Natural killer cell (primary cell): Measurements from ENCODE around the gene CFAP57. TPM values are rescaled to one million over a fixed set of nuclear protein-coding genes. Genes with fewer than 3 reads are reported as not detected.

ENCODE experiments used
- ATAC-seq, 3 donors: fragments of 150-1000 bp in 2 of 3; fragments of 200-7000 bp in 1 of 3; cut with Tn5 transposase; 1 replicate in 1 of 3; 2 replicates in 2 of 3; pipeline ENCODE4 v1.10.0; 2021; ENCODE audit warnings: mild to moderate bottlenecking in 2 of 3, moderate library complexity in 2 of 3
- DNase-seq, 2 donors: peaks; one replicate each; pipeline versions ENCODE4 v3.0.0 to v3.0.0-alpha.2; 2013 to 2021; ENCODE audit warnings: mixed read lengths in 1 of 2
- H3K27ac ChIP-seq: one replicate; pipeline ENCODE4 v1.5.1; 2013; ENCODE audit warnings: mild to moderate bottlenecking, low read length
- H3K27me3 ChIP-seq: one replicate; pipeline ENCODE4 v1.6.1; 2013; ENCODE audit warnings: low read length; ENCODE audit not compliant: control insufficient read depth, insufficient read depth
- H3K36me3 ChIP-seq: one replicate; pipeline ENCODE4 v1.6.1; 2013; ENCODE audit warnings: low read length; ENCODE audit not compliant: control insufficient read depth, insufficient read depth
- H3K4me1 ChIP-seq: one replicate; pipeline ENCODE4 v1.6.1; 2013; ENCODE audit warnings: low read length; ENCODE audit not compliant: control insufficient read depth, insufficient read depth
- H3K4me3 ChIP-seq: one replicate; pipeline ENCODE4 v1.5.1; 2013; ENCODE audit warnings: low read length
- H3K9me3 ChIP-seq: one replicate; pipeline ENCODE4 v1.6.1; 2013; ENCODE audit warnings: low read length; ENCODE audit not compliant: control insufficient read depth, insufficient read depth
- H3K27ac Mint-ChIP-seq, 2 donors: one replicate each; pipeline ENCODE4 v1.8.0; 2022; ENCODE audit warnings: mild to moderate bottlenecking in 2 of 2, mixed read lengths in 2 of 2, moderate library complexity in 1 of 2
- H3K27me3 Mint-ChIP-seq, 2 donors: one replicate each; pipeline ENCODE4 v1.8.0; 2022; ENCODE audit warnings: low read depth in 2 of 2, mixed read lengths in 2 of 2
- H3K36me3 Mint-ChIP-seq: one replicate; pipeline ENCODE4 v1.8.0; 2022; ENCODE audit warnings: mixed read lengths
- H3K4me1 Mint-ChIP-seq, 2 donors: one replicate each; pipeline ENCODE4 v1.8.0; 2022; ENCODE audit warnings: mixed read lengths in 2 of 2
- H3K4me3 Mint-ChIP-seq: one replicate; pipeline ENCODE4 v1.8.0; 2022; ENCODE audit warnings: mild to moderate bottlenecking, moderate library complexity, mixed read lengths
- H3K9me3 Mint-ChIP-seq, 2 donors: one replicate each; pipeline ENCODE4 v1.8.0; 2022; ENCODE audit warnings: mixed read lengths in 2 of 2
- CTCF ChIP-seq: fragments of 200-600 bp; IDR thresholded peaks from one replicate; pipeline ENCODE4 v1.8.0; 2022; ENCODE audit warnings: antibody characterized with exemption
- WGBS: methylation state at CpG from one replicate; pipeline ENCODE4 v1.1.7; 2013; ENCODE audit warnings: missing lambda C conversion rate; ENCODE audit not compliant: insufficient coverage; 5-methylcytosine and 5-hydroxymethylcytosine counted together
- intact Hi-C: fragments of 100-400 bp; cut with micrococcal nuclease; formaldehyde crosslinking; loops from one replicate; pipeline ENCODE4 v1.14.2; 2022
- total RNA-seq, 4 donors: library from RNA; stranded (reverse); fragments of 120-200 nt in 1 of 4; gene quantifications; one replicate each; pipeline versions ENCODE4 v1.2.3 to v1.2.4, GENCODE V29; 2013 to 2022

The CFAP57 gene
- total RNA-seq, 3 donors from 2014 or later (not counting 1 experiment from before 2014, with no cell fraction given), result 0.19 TPM; not detected in 2

- intact Hi-C loops, result no loop called here
- DNase-seq (no peak), ATAC-seq (no peak)
- no peak within 1 kb of the TSS for H3K27ac ChIP-seq
- H3K4me3 ChIP-seq, result peak within 1 kb of the TSS; percentile 25
- H3K4me1 Mint-ChIP-seq, result peaks cover 26 to 32% of the 10 kb centered on the region in 2 donors
- peak within 1 kb of the TSS in 1 of 2 donors; percentile 31 for H3K27ac Mint-ChIP-seq
- H3K9me3 Mint-ChIP-seq, result no peaks in the 10 kb centered on the region
- no peak for TF ChIP-seq CTCF
- no peaks in the 10 kb centered on the region for H3K36me3 ChIP-seq
- H3K9me3 ChIP-seq, result no peaks in the 10 kb centered on the region
- WGBS, result 92% methylated on average over 7 of the region's 7 CpGs
- H3K4me1 ChIP-seq, result peaks cover 21% of the 10 kb centered on the region
- peak within 1 kb of the TSS; percentile 78 for H3K4me3 Mint-ChIP-seq
- H3K27me3 ChIP-seq, result no peaks in the 10 kb centered on the region
- H3K27me3 Mint-ChIP-seq, result peaks cover 0 to 7% of the 10 kb centered on the region in 2 donors
- no peaks in the 10 kb centered on the region for H3K36me3 Mint-ChIP-seq
Measured at GRCh38 chr1:43269627-43270375, 97.7 kb downstream of the CFAP57 start, which contains the start of gene TMEM125. TMEM125 (plus strand) TSS chr1:43269983; CDS start chr1:43272723, 2,740 bp downstream.

GRCh38 chr1:43270421-43271095, 98.4 kb downstream of the CFAP57 start:
- WGBS, result 8% methylated on average over 27 of the region's 29 CpGs
- H3K4me3 Mint-ChIP-seq, result peak overlapping the region; percentile 78
- H3K4me1 Mint-ChIP-seq, result peaks cover 26 to 38% of the 10 kb centered on the region in 2 donors
- peak overlapping the region in 1 of 2 donors; percentile 31 for H3K27ac Mint-ChIP-seq
- peak in 1 of 3 donors; percentile 28 for ATAC-seq
- peak overlapping the region; percentile 25 for H3K4me3 ChIP-seq
- DNase-seq, result peak in 1 of 2 donors; percentile 14
- no peaks in the 10 kb centered on the region for H3K36me3 ChIP-seq
- peaks cover 21% of the 10 kb centered on the region for H3K4me1 ChIP-seq
- H3K27me3 ChIP-seq, result no peaks in the 10 kb centered on the region
- H3K9me3 Mint-ChIP-seq, result no peaks in the 10 kb centered on the region
- no peaks in the 10 kb centered on the region for H3K36me3 Mint-ChIP-seq
- no peaks in the 10 kb centered on the region for H3K9me3 ChIP-seq
- no peak overlapping the region for H3K27ac ChIP-seq
- intact Hi-C loops, result no loop called here
- peaks cover 0 to 7% of the 10 kb centered on the region in 2 donors for H3K27me3 Mint-ChIP-seq
- no peak for TF ChIP-seq CTCF

- no peak for TF ChIP-seq CTCF
- WGBS, result 84% methylated on average over 12 of the region's 12 CpGs
- H3K4me1 Mint-ChIP-seq, result peaks cover 26 to 38% of the 10 kb centered on the region in 2 donors
- intact Hi-C loops, result no loop called here
- peaks cover 21% of the 10 kb centered on the region for H3K4me1 ChIP-seq
- H3K4me3 ChIP-seq, result no peak overlapping the region
- peak overlapping the region; percentile 78 for H3K4me3 Mint-ChIP-seq
- H3K27ac Mint-ChIP-seq, result peak overlapping the region in 1 of 2 donors; percentile 31
- no peaks in the 10 kb centered on the region for H3K9me3 Mint-ChIP-seq
- no peaks in the 10 kb centered on the region for H3K9me3 ChIP-seq
- H3K27me3 ChIP-seq, result no peaks in the 10 kb centered on the region
- ATAC-seq, result no peak
- H3K27me3 Mint-ChIP-seq, result peaks cover 0 to 7% of the 10 kb centered on the region in 2 donors
- H3K36me3 ChIP-seq, result no peaks in the 10 kb centered on the region
- no peak for DNase-seq
- H3K36me3 Mint-ChIP-seq, result no peaks in the 10 kb centered on the region
- H3K27ac ChIP-seq, result no peak overlapping the region
Measured at GRCh38 chr1:43271186-43272118, 99.3 kb downstream of the CFAP57 start.
